Testis (tissue), 2 donors: ENCODE results near the gene PTGIS.

Source experiments
- CTCF ChIP-seq, 3 experiments: fragments of 450-650 bp in 2 of 3; fragments of 200-600 bp in 1 of 3; sonication (generic) in 1 of 3; IDR thresholded peaks; one replicate each; pipeline ENCODE4 v1.5.1; 2016 to 2019; ENCODE audit warnings: antibody characterized with exemption in 3 of 3, mild to moderate bottlenecking in 2 of 3, moderate library complexity in 1 of 3
- POLR2A ChIP-seq: fragments of 450-650 bp; IDR thresholded peaks from one replicate; pipeline ENCODE4 v1.6.1; 2017; ENCODE audit warnings: antibody characterized with exemption, mild to moderate bottlenecking, moderate library complexity

GRCh38 chr20:49540232-49540620 lies 27.7 kb downstream of the PTGIS start:
- TF ChIP-seq CTCF (IDR thresholded peaks at IDR 0.05) (no peak), POLR2A (no peak)
